Fibroblast of pulmonary artery (primary cell): Measurements from ENCODE around the gene MUCL3.
"Not testable (repeated sequence)": the region's sequence is repeated elsewhere in the genome, so short reads cannot be mapped to it uniquely, and the experiment has no call there.

Source experiments
- DNase-seq: peaks from one replicate; pipeline ENCODE4 v3.0.0-alpha.2; 2010; ENCODE audit warnings: low read depth
- H3K4me3 ChIP-seq: replicated peaks from 2 replicates; pipeline ENCODE4 v1.5.1; 2011; ENCODE audit warnings: low read depth, mild to moderate bottlenecking, control low read depth, low read length, moderate library complexity
- CTCF ChIP-seq: IDR thresholded peaks from 2 replicates; pipeline ENCODE4 v1.5.1; 2011; ENCODE audit warnings: mild to moderate bottlenecking, control low read depth, low read length, inconsistent platforms; ENCODE audit errors: missing control alignments

Gene MUCL3

GRCh38 chr6:30998785-30999184, 58.0 kb downstream of the MUCL3 start:
- no peak for DNase-seq
- no peak for TF ChIP-seq CTCF
- no peak overlapping the region for H3K4me3 ChIP-seq

- not testable (repeated sequence) for DNase-seq, H3K4me3 ChIP-seq
These were observed 59.5 kb downstream of the MUCL3 start for GRCh38 chr6:31000067-31000860.

GRCh38 chr6:31001281-31001888, 60.6 kb downstream of the MUCL3 start:
- no peak for DNase-seq
- no peak overlapping the region for H3K4me3 ChIP-seq
- no peak for TF ChIP-seq CTCF

- no peak for DNase-seq
- H3K4me3 ChIP-seq, result no peak overlapping the region
- no peak for TF ChIP-seq CTCF
These were observed 61.7 kb downstream of the MUCL3 start for GRCh38 chr6:31002471-31002870.
